AG10803 (cell line): ENCODE results near the gene TYMP.

Source experiments
- DNase-seq: peaks from one replicate; pipeline ENCODE4 v3.0.0; 2010; ENCODE audit warnings: low read depth
- H3K4me3 ChIP-seq: 2 replicates; pipeline ENCODE4 v1.5.1; 2011; ENCODE audit warnings: mild to moderate bottlenecking, low read length, control low read depth
- TF ChIP-seq, protein P1 (sequence below): conservative IDR thresholded peaks from 2 replicates; pipeline ENCODE4 v1.5.1; 2011; ENCODE audit warnings: mild to moderate bottlenecking, low read length, control low read depth, inconsistent platforms

TYMP gene

GRCh38 chr22:50489363-50490243 is 40.2 kb downstream of the TYMP start:
- TF ChIP-seq, protein P1, sequence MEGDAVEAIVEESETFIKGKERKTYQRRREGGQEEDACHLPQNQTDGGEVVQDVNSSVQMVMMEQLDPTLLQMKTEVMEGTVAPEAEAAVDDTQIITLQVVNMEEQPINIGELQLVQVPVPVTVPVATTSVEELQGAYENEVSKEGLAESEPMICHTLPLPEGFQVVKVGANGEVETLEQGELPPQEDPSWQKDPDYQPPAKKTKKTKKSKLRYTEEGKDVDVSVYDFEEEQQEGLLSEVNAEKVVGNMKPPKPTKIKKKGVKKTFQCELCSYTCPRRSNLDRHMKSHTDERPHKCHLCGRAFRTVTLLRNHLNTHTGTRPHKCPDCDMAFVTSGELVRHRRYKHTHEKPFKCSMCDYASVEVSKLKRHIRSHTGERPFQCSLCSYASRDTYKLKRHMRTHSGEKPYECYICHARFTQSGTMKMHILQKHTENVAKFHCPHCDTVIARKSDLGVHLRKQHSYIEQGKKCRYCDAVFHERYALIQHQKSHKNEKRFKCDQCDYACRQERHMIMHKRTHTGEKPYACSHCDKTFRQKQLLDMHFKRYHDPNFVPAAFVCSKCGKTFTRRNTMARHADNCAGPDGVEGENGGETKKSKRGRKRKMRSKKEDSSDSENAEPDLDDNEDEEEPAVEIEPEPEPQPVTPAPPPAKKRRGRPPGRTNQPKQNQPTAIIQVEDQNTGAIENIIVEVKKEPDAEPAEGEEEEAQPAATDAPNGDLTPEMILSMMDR: no peak
- DNase-seq: no peak
- no peak overlapping the region for H3K4me3 ChIP-seq

DNA sequence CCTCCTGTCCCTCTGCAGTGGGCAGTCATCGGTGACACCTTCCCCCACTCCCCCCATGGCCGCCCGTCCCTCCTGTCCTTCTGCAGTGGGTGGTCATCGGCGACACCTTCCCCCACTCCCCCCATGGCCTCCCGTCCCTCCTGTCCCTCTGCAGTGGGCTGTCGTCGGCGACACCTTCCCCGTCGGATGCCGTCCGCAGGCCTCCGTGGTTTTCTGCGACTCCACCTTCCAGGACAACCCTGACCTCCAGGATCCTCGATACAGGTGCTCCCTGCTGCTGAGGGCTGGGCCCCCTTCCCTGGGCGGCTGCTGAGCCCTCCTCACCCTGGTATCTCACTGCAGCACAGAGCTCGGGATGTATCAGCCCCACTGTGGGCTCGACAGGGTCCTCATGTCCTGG is 40.9 kb downstream of the TYMP start:
- TF ChIP-seq, protein P1: no peak
- no peak for DNase-seq
- no peak overlapping the region for H3K4me3 ChIP-seq

- no peak overlapping the region for H3K4me3 ChIP-seq
- DNase-seq: no peak
- TF ChIP-seq, protein P1: no peak
Measured at GRCh38 chr22:50488006-50488677, 41.7 kb downstream of the TYMP start.

GRCh38 chr22:50487290-50488005 is 42.4 kb downstream of the TYMP start:
- TF ChIP-seq, protein P1: no peak
- no peak for DNase-seq
- H3K4me3 ChIP-seq: no peak overlapping the region

GRCh38 chr22:50486561-50487289 is 43.1 kb downstream of the TYMP start, which contains the start of gene MIOX:
Gene MIOX, plus strand, starts transcription at chr22:50486859. Its CDS starts 39 bp downstream, at chr22:50486898.
- TF ChIP-seq, protein P1: no peak

DNA sequence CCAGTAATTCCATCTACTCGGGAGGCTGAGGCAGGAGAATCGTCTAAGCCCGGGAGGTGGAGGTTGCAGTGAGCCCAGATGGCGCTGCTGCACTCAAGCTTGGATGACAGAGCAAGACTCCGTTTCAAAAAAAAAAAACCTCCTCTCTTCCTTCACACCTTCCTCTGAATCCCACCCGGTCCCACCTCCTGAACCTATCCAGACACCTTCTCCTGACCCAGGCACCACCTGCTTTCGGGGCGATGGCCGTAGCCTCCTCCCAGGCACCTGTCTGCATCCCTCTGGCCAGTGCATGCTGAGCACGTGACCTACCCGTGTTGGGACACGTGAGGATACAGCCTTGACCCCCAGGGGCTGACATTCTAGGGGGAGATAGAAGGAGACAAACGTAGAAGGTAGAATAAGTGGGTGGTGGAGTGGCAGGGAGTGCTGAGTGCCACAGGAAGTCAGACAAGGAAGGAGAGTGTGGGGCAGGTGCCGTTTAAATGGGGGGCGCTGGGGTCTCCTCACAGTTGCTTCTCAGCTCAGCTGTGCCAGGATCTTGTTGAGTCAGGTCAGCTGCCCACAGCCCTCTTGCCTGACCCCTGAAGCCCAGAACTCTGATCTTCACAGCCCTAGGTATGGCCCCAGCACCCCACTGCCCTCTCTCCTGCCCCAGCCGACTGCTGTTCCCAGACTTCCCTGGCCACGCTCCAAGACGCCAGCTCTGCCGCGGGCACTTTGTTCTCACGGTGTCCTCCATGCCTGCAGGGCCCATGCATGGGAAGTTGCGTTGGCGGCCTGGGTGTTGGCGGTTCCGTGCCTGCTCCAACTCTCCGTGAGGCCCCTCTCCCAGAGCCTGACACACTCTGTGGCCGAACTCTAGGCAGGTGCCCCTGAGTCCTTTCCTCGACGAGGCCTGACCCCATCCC is 44.3 kb downstream of the TYMP start:
- DNase-seq: peak; percentile 22
- TF ChIP-seq, protein P1: no peak
- no peak overlapping the region for H3K4me3 ChIP-seq

More at GRCh38 chr22:50486561-50487289, 43.1 kb downstream of the TYMP start, which contains the start of gene MIOX:
- peak; percentile 13 for DNase-seq
- no peak within 1 kb of the TSS for H3K4me3 ChIP-seq
